C4-2B (cell line): ENCODE data around the gene LRRD1.

Experiments
- ZFX ChIP-seq: fragments of 450-650 bp; IDR thresholded peaks from 2 replicates; pipeline ENCODE4 v1.6.1; 2017
- TF ChIP-seq, protein P1 (sequence below): fragments of 450-650 bp; conservative IDR thresholded peaks from 2 replicates; pipeline ENCODE4 v1.5.1; 2017; ENCODE audit warnings: mild to moderate bottlenecking

DNA sequence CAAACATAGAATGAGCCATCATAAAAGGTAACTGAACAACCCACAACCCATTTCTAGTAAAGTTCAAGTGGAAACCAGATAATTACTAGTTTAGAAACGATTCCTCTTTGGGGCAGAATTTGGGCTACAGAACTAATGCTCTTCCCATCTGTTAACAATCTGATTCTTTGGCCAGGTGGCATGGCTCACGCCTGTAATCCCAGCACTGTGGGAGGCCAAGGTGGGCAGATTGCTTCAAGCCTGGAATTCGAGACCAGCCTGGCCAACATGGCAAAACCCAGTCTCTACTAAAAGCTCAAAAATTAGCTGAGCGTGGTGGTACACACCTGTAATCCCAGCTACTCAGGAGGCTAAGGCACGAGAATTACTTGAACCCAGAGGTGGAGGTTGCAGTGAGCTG, 63.1 kb downstream of the LRRD1 start:
- TF ChIP-seq, protein P1, sequence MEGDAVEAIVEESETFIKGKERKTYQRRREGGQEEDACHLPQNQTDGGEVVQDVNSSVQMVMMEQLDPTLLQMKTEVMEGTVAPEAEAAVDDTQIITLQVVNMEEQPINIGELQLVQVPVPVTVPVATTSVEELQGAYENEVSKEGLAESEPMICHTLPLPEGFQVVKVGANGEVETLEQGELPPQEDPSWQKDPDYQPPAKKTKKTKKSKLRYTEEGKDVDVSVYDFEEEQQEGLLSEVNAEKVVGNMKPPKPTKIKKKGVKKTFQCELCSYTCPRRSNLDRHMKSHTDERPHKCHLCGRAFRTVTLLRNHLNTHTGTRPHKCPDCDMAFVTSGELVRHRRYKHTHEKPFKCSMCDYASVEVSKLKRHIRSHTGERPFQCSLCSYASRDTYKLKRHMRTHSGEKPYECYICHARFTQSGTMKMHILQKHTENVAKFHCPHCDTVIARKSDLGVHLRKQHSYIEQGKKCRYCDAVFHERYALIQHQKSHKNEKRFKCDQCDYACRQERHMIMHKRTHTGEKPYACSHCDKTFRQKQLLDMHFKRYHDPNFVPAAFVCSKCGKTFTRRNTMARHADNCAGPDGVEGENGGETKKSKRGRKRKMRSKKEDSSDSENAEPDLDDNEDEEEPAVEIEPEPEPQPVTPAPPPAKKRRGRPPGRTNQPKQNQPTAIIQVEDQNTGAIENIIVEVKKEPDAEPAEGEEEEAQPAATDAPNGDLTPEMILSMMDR, result no peak
- TF ChIP-seq ZFX, result no peak
